Measurements from ENCODE around the gene ZNFX1. TPM values are rescaled to one million over a fixed set of nuclear protein-coding genes. Genes with fewer than 3 reads are reported as not detected.

Gene ZNFX1
- total and polyA plus RNA-seq, 10 donors: 5.8 to 68.9 (median 52.7) TPM

GRCh38 chr20:49261173-49261572 is 16.7 kb downstream of the ZNFX1 start:
- 96 to 99% (median 98%) methylated on average over 3 of the region's 3 CpGs for WGBS, 5 donors

GRCh38 chr20:49260218-49260617 is 17.6 kb downstream of the ZNFX1 start:
- TF ChIP-seq POLR2AphosphoS5 (IDR thresholded peaks at IDR 0.05): no peak
- no peak for TF ChIP-seq POLR2A (IDR thresholded peaks at IDR 0.05)
- no peak for TF ChIP-seq CTCF (IDR thresholded peaks at IDR 0.05 in 8 of 11, conservative IDR thresholded peaks at IDR 0.05 in 3 of 11)
- Histone ChIP-seq H3K27me3 (replicated peaks in 1 of 7) (no peaks in the 10 kb centered on the region), H3K4me1 (peaks cover 0 to 2% (median 0%) of the 10 kb centered on the region in 6 donors), H3K36me3 (peaks cover 12 to 100% (median 100%) of the 10 kb centered on the region in 6 donors), H3K4me3 (no peak overlapping the region), H3K27ac (no peak overlapping the region), H3K9me3 (no peaks in the 10 kb centered on the region)
- intact Hi-C loops (cut with DNase I; ENCODE audit: low total_unique reads): no loop called here
- no peak for DNase-seq
- 86 to 96% (median 90%) methylated on average over 4 of the region's 4 CpGs for WGBS, 5 donors

More at GRCh38 chr20:49261173-49261572, 16.7 kb downstream of the ZNFX1 start:
- DNase-seq: no peak
- Histone ChIP-seq H3K27me3 (replicated peaks in 1 of 7) (no peaks in the 10 kb centered on the region), H3K4me1 (peaks cover 2 to 12% (median 6%) of the 10 kb centered on the region in 6 donors), H3K9me3 (no peaks in the 10 kb centered on the region), H3K36me3 (peaks cover 9 to 100% (median 99%) of the 10 kb centered on the region in 6 donors), H3K4me3 (no peak overlapping the region), H3K27ac (no peak overlapping the region)
- TF ChIP-seq POLR2A (IDR thresholded peaks at IDR 0.05) (no peak), CTCF (IDR thresholded peaks at IDR 0.05 in 8 of 11, conservative IDR thresholded peaks at IDR 0.05 in 3 of 11) (no peak), POLR2AphosphoS5 (IDR thresholded peaks at IDR 0.05) (no peak)
- intact Hi-C loops (cut with DNase I; ENCODE audit: low total_unique reads): no loop called here

- TF ChIP-seq CTCF (IDR thresholded peaks at IDR 0.05 in 8 of 11, conservative IDR thresholded peaks at IDR 0.05 in 3 of 11) (no peak), POLR2A (IDR thresholded peaks at IDR 0.05) (no peak), POLR2AphosphoS5 (IDR thresholded peaks at IDR 0.05) (no peak)
- DNase-seq: no peak
- WGBS, 5 donors: 90 to 99% (median 95%) methylated on average over 2 of the region's 2 CpGs
- intact Hi-C loops (cut with DNase I; ENCODE audit: low total_unique reads): no loop called here
- no peaks in the 10 kb centered on the region for H3K27me3 ChIP-seq (replicated peaks in 1 of 7)
- H3K36me3 ChIP-seq: peaks cover 12 to 100% (median 100%) of the 10 kb centered on the region in 6 donors
- H3K9me3 ChIP-seq: no peaks in the 10 kb centered on the region
- no peak overlapping the region for H3K27ac ChIP-seq
- H3K4me3 ChIP-seq: no peak overlapping the region
- H3K4me1 ChIP-seq: no peaks in the 10 kb centered on the region
Observed at GRCh38 chr20:49259799-49260198, 18.1 kb downstream of the ZNFX1 start.

GRCh38 chr20:49259284-49259683 is 18.6 kb downstream of the ZNFX1 start:
- no peak overlapping the region for H3K4me3 ChIP-seq
- TF ChIP-seq POLR2AphosphoS5 (IDR thresholded peaks at IDR 0.05) (peak in 1 of 3 donors; percentile 15), POLR2A (IDR thresholded peaks at IDR 0.05) (no peak), CTCF (IDR thresholded peaks at IDR 0.05 in 8 of 11, conservative IDR thresholded peaks at IDR 0.05 in 3 of 11) (no peak)
- H3K4me1 ChIP-seq: no peaks in the 10 kb centered on the region
- peaks cover 12 to 100% (median 100%) of the 10 kb centered on the region in 6 donors for H3K36me3 ChIP-seq
- no peak overlapping the region for H3K27ac ChIP-seq
- no peaks in the 10 kb centered on the region for H3K27me3 ChIP-seq (replicated peaks in 1 of 7)
- 60 to 81% (median 74%) methylated on average over 4 of the region's 4 CpGs for WGBS, 5 donors
- no peak for DNase-seq
- intact Hi-C loops (cut with DNase I; ENCODE audit: low total_unique reads): no loop called here
- H3K9me3 ChIP-seq: no peaks in the 10 kb centered on the region

Measured in spleen (tissue), 11 donors.